Mesendoderm (in vitro differentiated cells): Measurements from ENCODE around the gene METAP1.

Source experiments
- DNase-seq: peaks from one replicate; pipeline ENCODE4 v3.0.0; 2013
- H2AK5ac ChIP-seq: 2 replicates; pipeline ENCODE4 v1.6.1; 2013; ENCODE audit warnings: low read length, inconsistent platforms
- H2BK120ac ChIP-seq: 2 replicates; pipeline ENCODE4 v1.6.1; 2013; ENCODE audit warnings: low read depth, mild to moderate bottlenecking, low read length, moderate library complexity, mixed read lengths
- H2BK15ac ChIP-seq: replicated peaks from 2 replicates; pipeline ENCODE4 v1.6.1; 2013; ENCODE audit warnings: low read depth, mild to moderate bottlenecking, moderate library complexity
- H2BK5ac ChIP-seq: 2 replicates; pipeline ENCODE4 v1.6.1; 2013; ENCODE audit warnings: low read length, inconsistent platforms
- H3K18ac ChIP-seq: 2 replicates; pipeline ENCODE4 v1.6.1; 2013; ENCODE audit warnings: mild to moderate bottlenecking, low read length, mixed read lengths
- H3K23ac ChIP-seq: one replicate; pipeline ENCODE4 v1.6.1; 2013; ENCODE audit warnings: low read length
- H3K27ac ChIP-seq: 2 replicates; pipeline ENCODE4 v1.5.1; 2013; ENCODE audit warnings: low read depth, mild to moderate bottlenecking, inconsistent platforms, low read length, moderate library complexity
- H3K27me3 ChIP-seq: 2 replicates; pipeline ENCODE4 v1.6.1; 2013; ENCODE audit warnings: low read length, control low read depth, mild to moderate bottlenecking, inconsistent platforms; ENCODE audit not compliant: insufficient read depth, poor library complexity
- H3K36me3 ChIP-seq: 2 replicates; pipeline ENCODE4 v1.6.1; 2013; ENCODE audit warnings: low read length, inconsistent platforms; ENCODE audit not compliant: control insufficient read depth, insufficient read depth
- H3K4ac ChIP-seq: one replicate; pipeline ENCODE4 v1.6.1; 2013; ENCODE audit warnings: low read depth, mild to moderate bottlenecking, low read length, moderate library complexity
- H3K4me1 ChIP-seq: 2 replicates; pipeline ENCODE4 v1.6.1; 2013; ENCODE audit warnings: low read depth, low read length, inconsistent platforms; ENCODE audit not compliant: control insufficient read depth
- H3K4me2 ChIP-seq: 2 replicates; pipeline ENCODE4 v1.6.1; 2013; ENCODE audit warnings: low read length
- H3K4me3 ChIP-seq: 2 replicates; pipeline ENCODE4 v1.5.1; 2013; ENCODE audit warnings: mild to moderate bottlenecking, low read length
- H3K56ac ChIP-seq: one replicate; pipeline ENCODE4 v1.6.1; 2013; ENCODE audit warnings: low read length
- H3K79me1 ChIP-seq: 2 replicates; pipeline ENCODE4 v1.6.1; 2013; ENCODE audit warnings: low read length, inconsistent platforms
- H3K79me2 ChIP-seq: 2 replicates; pipeline ENCODE4 v1.6.1; 2013; ENCODE audit warnings: mild to moderate bottlenecking, low read length; ENCODE audit not compliant: control insufficient read depth, insufficient read depth
- H3K9ac ChIP-seq: 2 replicates; pipeline ENCODE4 v1.6.1; 2013; ENCODE audit warnings: low read length, inconsistent platforms
- H4K5ac ChIP-seq: one replicate; pipeline ENCODE4 v1.6.1; 2013; ENCODE audit warnings: low read length
- H4K8ac ChIP-seq: one replicate; pipeline ENCODE4 v1.6.1; 2013; ENCODE audit warnings: low read depth, mild to moderate bottlenecking, control low read depth, low read length, moderate library complexity
- WGBS: extraction: QIAGEN DNeasy Blood & Tissue Kit; methylation state at CpG from one replicate; pipeline ENCODE4 v1.1.7; 2013; ENCODE audit warnings: low lambda C conversion rate, missing lambda C conversion rate; ENCODE audit not compliant: insufficient coverage; ENCODE audit errors: extremely low coverage; 5-methylcytosine and 5-hydroxymethylcytosine counted together

Gene METAP1

DNA sequence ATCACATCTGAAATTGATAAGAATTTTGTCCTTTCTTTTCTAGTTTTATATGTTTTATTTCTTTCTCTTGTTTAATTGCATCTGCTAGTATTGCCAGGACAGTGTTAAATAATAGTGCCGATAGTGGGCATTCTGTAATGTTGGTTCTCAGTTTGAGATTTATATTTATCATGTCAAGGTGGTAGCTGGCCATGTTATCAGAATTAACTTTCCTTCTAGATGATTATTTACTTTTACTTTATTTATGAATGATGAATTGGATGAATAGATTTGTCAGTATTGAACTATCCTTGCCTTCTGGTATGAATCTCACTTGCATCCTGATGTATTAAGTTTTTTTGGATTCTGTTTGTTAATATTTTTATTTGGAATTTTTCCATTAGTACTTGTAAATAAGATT lies 42.7 kb downstream of the METAP1 start:
- Histone ChIP-seq H3K4ac (no peak overlapping the region), H3K79me1 (peaks cover 3% of the 10 kb centered on the region), H3K27ac (no peak overlapping the region), H3K4me3 (no peak overlapping the region), H3K18ac (no peak overlapping the region), H4K8ac (no peak overlapping the region), H2BK120ac (no peak overlapping the region), H3K23ac (no peak overlapping the region), H2BK5ac (no peak overlapping the region), H3K56ac (no peak overlapping the region), H3K27me3 (no peaks in the 10 kb centered on the region), H3K79me2 (peaks cover 5% of the 10 kb centered on the region), H3K4me1 (no peaks in the 10 kb centered on the region), H3K9ac (no peak overlapping the region), H2BK15ac (no peak overlapping the region), H4K5ac (no peak overlapping the region), H3K4me2 (no peak overlapping the region), H2AK5ac (no peak overlapping the region), H3K36me3 (no peaks in the 10 kb centered on the region)
- DNase-seq: no peak
- WGBS: no CpG with 5 or more reads among the region's 1 CpG

DNA sequence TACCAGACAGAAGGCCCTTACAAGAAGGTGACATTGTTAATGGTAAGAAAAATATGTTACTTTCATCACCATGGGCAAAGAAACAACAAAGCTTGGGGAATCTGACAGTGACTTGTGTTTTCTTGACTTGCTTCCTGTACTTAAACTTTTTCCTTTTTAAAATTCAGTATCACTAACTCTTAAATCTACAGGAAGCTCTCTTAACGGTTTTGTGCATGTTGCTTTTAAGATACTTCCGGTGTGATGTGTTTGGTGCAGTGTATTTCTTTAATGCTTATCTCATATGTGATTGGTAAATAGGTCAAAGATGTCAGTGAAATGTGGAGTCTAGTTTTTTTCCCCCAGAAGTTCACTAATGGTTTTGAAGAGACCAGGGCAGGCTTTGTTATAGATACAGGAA lies 47.8 kb downstream of the METAP1 start:
- Histone ChIP-seq H3K36me3 (no peaks in the 10 kb centered on the region), H3K4me1 (no peaks in the 10 kb centered on the region), H3K79me2 (no peaks in the 10 kb centered on the region), H3K18ac (no peak overlapping the region), H2BK5ac (no peak overlapping the region), H3K4me3 (no peak overlapping the region), H4K5ac (no peak overlapping the region), H2BK15ac (no peak overlapping the region), H3K79me1 (no peaks in the 10 kb centered on the region), H2AK5ac (no peak overlapping the region), H3K4me2 (no peak overlapping the region), H3K27ac (no peak overlapping the region), H3K27me3 (no peaks in the 10 kb centered on the region), H3K23ac (no peak overlapping the region), H3K4ac (no peak overlapping the region), H3K9ac (no peak overlapping the region), H2BK120ac (no peak overlapping the region), H3K56ac (no peak overlapping the region), H4K8ac (no peak overlapping the region)
- DNase-seq: no peak
- WGBS: no CpG with 5 or more reads among the region's 2 CpGs

DNA sequence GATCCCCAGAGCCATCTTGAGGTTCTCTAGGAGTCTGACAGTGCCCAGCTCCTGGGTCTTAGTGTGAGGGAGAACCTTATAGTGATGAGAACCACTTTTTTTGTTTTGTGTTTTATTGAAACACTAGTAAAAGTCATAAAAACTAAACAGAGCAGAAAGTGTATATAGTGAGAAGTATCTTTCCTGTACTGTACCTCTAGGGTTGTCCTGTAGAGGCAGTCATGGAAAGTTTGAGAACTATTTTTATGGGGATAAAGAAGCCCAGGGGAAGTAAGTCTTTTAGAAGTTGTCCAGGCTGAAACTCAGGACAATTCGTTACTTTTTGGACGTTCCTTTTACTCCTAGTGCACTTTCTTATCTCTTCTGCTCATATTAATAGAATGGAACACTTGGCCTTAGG lies 52.2 kb downstream of the METAP1 start:
- H3K56ac ChIP-seq: no peak overlapping the region
- H2BK15ac ChIP-seq: no peak overlapping the region
- no peak overlapping the region for H3K4ac ChIP-seq
- no peak overlapping the region for H2AK5ac ChIP-seq
- no peak overlapping the region for H3K9ac ChIP-seq
- H2BK5ac ChIP-seq: no peak overlapping the region
- no peak overlapping the region for H3K27ac ChIP-seq
- H3K79me2 ChIP-seq: no peaks in the 10 kb centered on the region
- no peaks in the 10 kb centered on the region for H3K4me1 ChIP-seq
- no peak overlapping the region for H3K18ac ChIP-seq
- no peaks in the 10 kb centered on the region for H3K36me3 ChIP-seq
- whole genome bisulfite sequencing: no CpG with 5 or more reads among the region's 2 CpGs
- no peak overlapping the region for H3K23ac ChIP-seq
- H3K79me1 ChIP-seq: no peaks in the 10 kb centered on the region
- no peak overlapping the region for H4K8ac ChIP-seq
- no peak overlapping the region for H3K4me3 ChIP-seq
- DNase-seq: no peak
- no peak overlapping the region for H3K4me2 ChIP-seq
- H3K27me3 ChIP-seq: no peaks in the 10 kb centered on the region
- no peak overlapping the region for H2BK120ac ChIP-seq
- H4K5ac ChIP-seq: no peak overlapping the region

DNA sequence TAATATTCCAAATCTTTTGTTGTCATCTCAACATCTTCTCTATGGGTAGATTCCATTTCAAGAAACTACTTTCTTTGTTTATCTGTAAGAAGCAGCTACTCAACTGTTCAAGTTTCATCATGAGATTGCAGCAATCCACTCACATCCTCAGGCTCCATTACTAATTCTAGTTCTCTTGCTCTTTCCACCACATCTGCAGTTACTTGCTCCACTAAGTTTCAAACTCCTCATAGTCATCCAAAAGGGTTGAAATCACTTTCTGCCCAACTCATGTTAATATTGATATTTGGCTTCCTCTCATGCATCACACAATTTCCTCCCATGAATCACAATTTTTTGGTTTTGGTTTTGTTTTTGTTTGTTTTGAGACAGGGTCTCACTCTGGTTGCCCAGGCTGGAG lies 57.4 kb downstream of the METAP1 start:
- Histone ChIP-seq H2BK120ac (no peak overlapping the region), H3K4me2 (no peak overlapping the region), H3K27ac (no peak overlapping the region), H3K4me1 (no peaks in the 10 kb centered on the region), H3K9ac (no peak overlapping the region), H4K8ac (no peak overlapping the region), H4K5ac (no peak overlapping the region), H3K36me3 (peaks cover 2% of the 10 kb centered on the region), H3K4ac (no peak overlapping the region), H3K79me1 (no peaks in the 10 kb centered on the region), H3K27me3 (no peaks in the 10 kb centered on the region), H3K79me2 (no peaks in the 10 kb centered on the region), H3K56ac (no peak overlapping the region), H2BK15ac (no peak overlapping the region), H3K23ac (no peak overlapping the region), H2AK5ac (no peak overlapping the region), H3K4me3 (no peak overlapping the region), H3K18ac (no peak overlapping the region), H2BK5ac (no peak overlapping the region)
- no peak for DNase-seq

DNA sequence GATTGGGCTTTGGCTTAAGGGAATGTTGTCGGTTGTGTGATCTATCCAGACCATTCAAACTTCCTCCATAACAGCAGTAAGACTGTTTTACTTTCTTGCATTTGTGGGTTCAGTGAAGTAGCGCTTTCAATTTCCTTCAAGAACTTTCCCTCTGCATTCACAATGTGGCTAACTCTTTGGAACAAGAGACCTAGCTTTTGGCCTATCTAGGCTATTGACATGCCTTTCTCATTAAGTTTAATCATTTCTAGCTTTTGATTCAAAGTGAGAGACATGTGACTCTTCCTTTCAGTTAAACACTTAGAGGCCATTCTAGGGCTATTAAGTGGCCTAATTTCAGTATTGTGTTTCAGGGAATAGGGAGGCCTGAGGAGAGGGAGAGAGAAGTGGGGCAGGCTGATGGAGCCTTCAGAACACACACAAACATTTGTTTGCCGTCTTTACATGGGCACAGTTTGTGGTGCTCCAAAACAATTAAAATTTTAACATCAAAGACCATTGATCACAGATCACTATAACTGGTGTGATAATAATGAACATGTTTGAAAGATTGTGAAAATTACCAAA lies 59.0 kb downstream of the METAP1 start:
- no peak overlapping the region for H3K23ac ChIP-seq

GRCh38 chr4:99058228-99058627 lies 62.7 kb downstream of the METAP1 start:
- no peak overlapping the region for H3K18ac ChIP-seq
- no peak overlapping the region for H3K4ac ChIP-seq
- H3K23ac ChIP-seq: no peak overlapping the region
- no peak overlapping the region for H3K4me3 ChIP-seq
- no peak overlapping the region for H3K9ac ChIP-seq
- H4K8ac ChIP-seq: no peak overlapping the region
- H2AK5ac ChIP-seq: no peak overlapping the region
- no peak overlapping the region for H2BK15ac ChIP-seq
- H4K5ac ChIP-seq: no peak overlapping the region
- no peaks in the 10 kb centered on the region for H3K79me1 ChIP-seq
- no peak overlapping the region for H2BK5ac ChIP-seq
- DNase-seq: no peak
- no peak overlapping the region for H2BK120ac ChIP-seq
- H3K4me2 ChIP-seq: no peak overlapping the region
- no peak overlapping the region for H3K27ac ChIP-seq
- no peaks in the 10 kb centered on the region for H3K4me1 ChIP-seq
- H3K56ac ChIP-seq: no peak overlapping the region
- no peaks in the 10 kb centered on the region for H3K79me2 ChIP-seq
- no CpG with 5 or more reads among the region's 2 CpGs for WGBS
- H3K27me3 ChIP-seq: no peaks in the 10 kb centered on the region
- H3K36me3 ChIP-seq: peaks cover 4% of the 10 kb centered on the region

More for the DNA sequence above, 59.0 kb downstream of the METAP1 start:
- no peak for DNase-seq
- H4K8ac ChIP-seq: no peak overlapping the region
- H3K56ac ChIP-seq: no peak overlapping the region
- no peak overlapping the region for H2BK5ac ChIP-seq
- H2BK15ac ChIP-seq: no peak overlapping the region
- no peak overlapping the region for H3K18ac ChIP-seq
- H3K27me3 ChIP-seq: no peaks in the 10 kb centered on the region
- no peak overlapping the region for H2AK5ac ChIP-seq
- H2BK120ac ChIP-seq: peak overlapping the region; percentile 54
- no peaks in the 10 kb centered on the region for H3K4me1 ChIP-seq
- no peak overlapping the region for H3K4ac ChIP-seq
- H3K79me2 ChIP-seq: no peaks in the 10 kb centered on the region
- H3K9ac ChIP-seq: no peak overlapping the region
- no peak overlapping the region for H3K4me2 ChIP-seq
- no peaks in the 10 kb centered on the region for H3K79me1 ChIP-seq
- no CpG with 5 or more reads among the region's 3 CpGs for WGBS
- no peak overlapping the region for H3K4me3 ChIP-seq
- H3K27ac ChIP-seq: no peak overlapping the region
- peaks cover 4% of the 10 kb centered on the region for H3K36me3 ChIP-seq
- no peak overlapping the region for H4K5ac ChIP-seq
